OCI-LY7 (cell line): Measurements from ENCODE around the gene BAIAP2L1. TPM values are rescaled to one million over a fixed set of nuclear protein-coding genes. Genes with fewer than 3 reads are reported as not detected.

Experiments
- BruUV-seq: library from RNA; stranded (reverse); fragments of 400-500 nt; replicated peaks from 2 replicates; lab custom pipeline; 2021; lab: Mats Ljungman, UMichigan
- CTCF ChIA-PET: fragments of 300-600 bp; sonication (Branson Sonifier 250); formaldehyde crosslinking; loops from one replicate; lab custom pipeline; 2022; ENCODE audit warnings: antibody characterized with exemption; ENCODE audit not compliant: unreplicated experiment; lab: Charles Lee
- POLR2A ChIA-PET: fragments of 300-600 bp; sonication (Branson Sonifier 250); formaldehyde crosslinking; loops from one replicate; lab custom pipeline; 2022; ENCODE audit warnings: antibody characterized with exemption; lab: Charles Lee
- DNase-seq: peaks from one replicate; pipeline ENCODE4 v3.0.0-alpha.2; 2015; ENCODE audit warnings: low spot score
- H2AFZ ChIP-seq: fragments of 200-600 bp; sonication (generic), shearing (Covaris generic); 2 replicates; pipeline ENCODE4 v1.6.1; 2014; ENCODE audit warnings: mild to moderate bottlenecking, antibody characterized with exemption, low read length, moderate library complexity
- H3K27ac ChIP-seq: fragments of 200-600 bp; sonication (generic); 2 replicates; pipeline ENCODE4 v1.5.1; 2014; ENCODE audit warnings: mixed run types, low read depth, mild to moderate bottlenecking, moderate library complexity, low read length, inconsistent platforms; ENCODE audit not compliant: poor library complexity, severe bottlenecking
- H3K36me3 ChIP-seq: fragments of 200-600 bp; sonication (generic); 2 replicates; pipeline ENCODE4 v1.6.1; 2014; ENCODE audit warnings: mild to moderate bottlenecking, antibody characterized with exemption, low read length, moderate library complexity, mixed read lengths; ENCODE audit not compliant: insufficient read depth
- H3K4me1 ChIP-seq: fragments of 200-600 bp; sonication (generic); 2 replicates; pipeline ENCODE4 v1.5.1; 2014; ENCODE audit warnings: mild to moderate bottlenecking, low read length; ENCODE audit not compliant: insufficient read depth, poor library complexity, severe bottlenecking
- H3K4me2 ChIP-seq: fragments of 200-600 bp; sonication (generic); 2 replicates; pipeline ENCODE4 v1.6.1; 2014; ENCODE audit warnings: mild to moderate bottlenecking, low read length
- H3K4me3 ChIP-seq: fragments of 200-600 bp; sonication (generic); 2 replicates; pipeline ENCODE4 v1.5.1; 2014; ENCODE audit warnings: mild to moderate bottlenecking, low read depth, low read length; ENCODE audit not compliant: poor library complexity, severe bottlenecking
- H3K79me2 ChIP-seq: fragments of 200-600 bp; sonication (generic); 2 replicates; pipeline ENCODE4 v1.6.1; 2016; ENCODE audit warnings: low read depth, mild to moderate bottlenecking, low read length, moderate library complexity, mixed read lengths; ENCODE audit not compliant: insufficient read depth
- H3K9me2 ChIP-seq: fragments of 200-600 bp; sonication (generic); 2 replicates; pipeline ENCODE4 v1.6.1; 2016; ENCODE audit warnings: mild to moderate bottlenecking, low read length, mixed read lengths; ENCODE audit not compliant: insufficient read depth
- H3K9me3 ChIP-seq: fragments of 200-600 bp; sonication (generic); 2 replicates; pipeline ENCODE4 v1.6.1; 2014; ENCODE audit warnings: mild to moderate bottlenecking, mixed run types, low read length, mixed read lengths
- H4K20me1 ChIP-seq: fragments of 200-600 bp; sonication (generic); 2 replicates; pipeline ENCODE4 v1.6.1; 2014; ENCODE audit warnings: mild to moderate bottlenecking, antibody characterized with exemption, low read length, moderate library complexity, mixed read lengths; ENCODE audit not compliant: insufficient read depth
- EZH2phosphoT487 ChIP-seq: fragments of 200-600 bp; sonication (generic); IDR thresholded peaks from 2 replicates; pipeline ENCODE4 v1.6.1; 2018; ENCODE audit warnings: low read depth, borderline replicate concordance, mild to moderate bottlenecking, mixed run types, antibody characterized with exemption, low read length, moderate library complexity, mixed read lengths
- intact Hi-C: fragments of 100-400 bp; cut with micrococcal nuclease; formaldehyde crosslinking; loops from one replicate; pipeline ENCODE4 v1.10.0; 2022; ENCODE audit not compliant: unreplicated experiment
- total RNA-seq, 2 experiments: library from RNA; depleted of rRNA in 1 of 2; stranded (reverse); fragments of >200 nt in 1 of 2; shearing (Covaris generic) in 1 of 2; gene quantifications; 2 replicates each; pipeline ENCODE4 v1.2.3, GENCODE V29; 2014 to 2022
- TF ChIP-seq, protein P1 (sequence below): fragments of 200-600 bp; sonication (generic); conservative IDR thresholded peaks from 2 replicates; pipeline ENCODE4 v1.5.1; 2014; ENCODE audit warnings: mild to moderate bottlenecking, antibody characterized with exemption, low read length, moderate library complexity, mixed read lengths

BAIAP2L1 gene
- total RNA-seq, 2 experiments from 2014 or later, result not detected

DNA sequence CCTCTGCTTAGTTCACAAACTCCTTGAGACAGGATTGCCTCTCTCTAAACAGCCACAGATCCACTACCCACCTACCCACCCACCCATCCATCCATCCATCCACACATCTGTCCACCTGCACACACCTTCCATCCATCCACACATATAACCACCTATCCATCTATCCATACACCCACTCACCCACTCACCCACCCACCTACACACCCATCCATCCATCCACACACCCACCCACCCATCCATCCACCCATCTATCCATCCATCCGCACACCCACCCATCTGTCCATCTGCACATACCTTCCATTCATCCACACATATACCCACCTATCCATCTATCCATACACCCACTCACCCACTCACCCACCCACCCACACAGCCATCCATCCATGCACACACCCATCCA lies 158.5 kb downstream of the BAIAP2L1 start:
- BruUV-seq, result no TSS peak
- H3K36me3 ChIP-seq, result peaks cover 7% of the 10 kb centered on the region; the same call in 1 of the 2 replicates
- no peak overlapping the region for H3K4me2 ChIP-seq
- no peaks in the 10 kb centered on the region for H3K79me2 ChIP-seq
- no peaks in the 10 kb centered on the region for H4K20me1 ChIP-seq
- intact Hi-C loops, result loop anchor here (5.0 kb wide), 1 partner anchor 75 kb away; no protein-coding TSS in a partner anchor
- POLR2A ChIA-PET, result no interaction called here
- no peak for DNase-seq
- no peaks in the 10 kb centered on the region for H3K9me3 ChIP-seq
- H3K27ac ChIP-seq, result no peak overlapping the region
- H3K4me1 ChIP-seq, result no peaks in the 10 kb centered on the region
- no peaks in the 10 kb centered on the region for H3K9me2 ChIP-seq
- H2AFZ ChIP-seq, result no peak overlapping the region
- no peak overlapping the region for H3K4me3 ChIP-seq
- CTCF ChIA-PET, result no interaction called here
- no peak for TF ChIP-seq EZH2phosphoT487

DNA sequence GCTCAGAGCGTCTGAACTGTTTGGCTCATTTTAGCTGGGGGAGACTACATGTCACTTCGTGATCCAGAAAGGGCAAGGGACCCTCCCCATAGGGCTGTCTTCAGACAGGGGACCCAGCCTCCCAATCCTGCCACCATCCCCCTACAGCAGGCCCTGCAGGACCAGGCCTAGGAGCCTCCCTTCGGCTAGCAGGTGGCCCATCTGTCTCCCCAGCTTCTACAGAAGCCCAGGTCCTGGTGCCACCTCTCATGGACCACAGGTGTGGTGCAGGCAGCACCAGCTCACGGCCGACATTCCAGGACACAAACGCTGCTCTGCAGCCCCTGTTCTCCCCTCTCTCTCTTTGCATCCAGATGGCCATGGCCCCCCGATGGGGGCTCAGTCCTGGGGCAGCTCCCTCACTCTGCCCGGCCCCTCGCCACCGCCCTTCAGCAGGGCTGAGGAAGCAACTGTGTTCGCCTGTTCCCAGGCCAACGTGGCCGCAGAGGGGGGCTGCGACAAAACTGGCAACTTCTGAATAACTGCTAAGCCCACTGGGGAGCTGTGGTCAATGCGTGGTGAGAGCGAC lies 159.1 kb downstream of the BAIAP2L1 start:
- Histone ChIP-seq H4K20me1 (no peaks in the 10 kb centered on the region), H3K9me2 (no peaks in the 10 kb centered on the region), H3K36me3 (peaks cover 7% of the 10 kb centered on the region; the same call in 1 of the 2 replicates), H3K4me2 (no peak overlapping the region), H3K4me3 (no peak overlapping the region), H3K4me1 (no peaks in the 10 kb centered on the region), H3K9me3 (no peaks in the 10 kb centered on the region), H3K27ac (no peak overlapping the region), H2AFZ (no peak overlapping the region), H3K79me2 (no peaks in the 10 kb centered on the region)
- BruUV-seq, result no TSS peak
- DNase-seq, result no peak
- intact Hi-C loops, result loop anchor here (1.0 to 5.0 kb wide), 3 partner anchors 74 to 220 kb away; partner anchors contain the start of gene LMTK2
- TF ChIP-seq, protein P1, sequence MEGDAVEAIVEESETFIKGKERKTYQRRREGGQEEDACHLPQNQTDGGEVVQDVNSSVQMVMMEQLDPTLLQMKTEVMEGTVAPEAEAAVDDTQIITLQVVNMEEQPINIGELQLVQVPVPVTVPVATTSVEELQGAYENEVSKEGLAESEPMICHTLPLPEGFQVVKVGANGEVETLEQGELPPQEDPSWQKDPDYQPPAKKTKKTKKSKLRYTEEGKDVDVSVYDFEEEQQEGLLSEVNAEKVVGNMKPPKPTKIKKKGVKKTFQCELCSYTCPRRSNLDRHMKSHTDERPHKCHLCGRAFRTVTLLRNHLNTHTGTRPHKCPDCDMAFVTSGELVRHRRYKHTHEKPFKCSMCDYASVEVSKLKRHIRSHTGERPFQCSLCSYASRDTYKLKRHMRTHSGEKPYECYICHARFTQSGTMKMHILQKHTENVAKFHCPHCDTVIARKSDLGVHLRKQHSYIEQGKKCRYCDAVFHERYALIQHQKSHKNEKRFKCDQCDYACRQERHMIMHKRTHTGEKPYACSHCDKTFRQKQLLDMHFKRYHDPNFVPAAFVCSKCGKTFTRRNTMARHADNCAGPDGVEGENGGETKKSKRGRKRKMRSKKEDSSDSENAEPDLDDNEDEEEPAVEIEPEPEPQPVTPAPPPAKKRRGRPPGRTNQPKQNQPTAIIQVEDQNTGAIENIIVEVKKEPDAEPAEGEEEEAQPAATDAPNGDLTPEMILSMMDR, result no peak
- TF ChIP-seq EZH2phosphoT487, result no peak
- ChIA-PET CTCF (no interaction called here), POLR2A (no interaction called here)

Other genes starting within 250 kb of the BAIAP2L1 start
- 0.69 and 1.2 TPM in 2 replicates for gene BHLHA15, start 189.7 kb downstream of the BAIAP2L1 start, total RNA-seq (2014; rRNA removed; shearing (Covaris generic))
- 1.9 and 4.3 TPM in 2 replicates for gene BHLHA15, start 189.7 kb downstream of the BAIAP2L1 start, total RNA-seq (2022)
- gene TECPR1, start 148.9 kb downstream of the BAIAP2L1 start, total RNA-seq (2014; rRNA removed; shearing (Covaris generic)), result 17.9 and 23.2 TPM in 2 replicates
- gene TECPR1, start 148.9 kb downstream of the BAIAP2L1 start, total RNA-seq (2022), result 36.4 and 38.1 TPM in 2 replicates
- gene BRI3, start 119.4 kb downstream of the BAIAP2L1 start, total RNA-seq (2014; rRNA removed; shearing (Covaris generic)), result 18.0 and 18.4 TPM in 2 replicates
- gene BRI3, start 119.4 kb downstream of the BAIAP2L1 start, total RNA-seq (2022), result 49.8 and 52.1 TPM in 2 replicates
- gene NPTX2, start 216.2 kb upstream of the BAIAP2L1 start, total RNA-seq (2014; rRNA removed; shearing (Covaris generic)), result not detected in 2 replicates
- not detected in 2 replicates for gene NPTX2, start 216.2 kb upstream of the BAIAP2L1 start, total RNA-seq (2022)